Memory B cell (primary cell): Measurements from ENCODE around the gene EXOC1.
A peak's percentile ranks its signal among the peaks of the same experiment; 100 is the strongest.
"Not testable (repeated sequence)": the region's sequence is repeated elsewhere in the genome, so short reads cannot be mapped to it uniquely, and the experiment has no call there.

Experiments used
- ATAC-seq: fragments of 150-1000 bp; cut with Tn5 transposase; 2 replicates; pipeline ENCODE4 v1.10.0; 2021; ENCODE audit warnings: low read depth, mild to moderate bottlenecking, moderate library complexity
- DNase-seq, 2 donors: peaks; one replicate each; pipeline ENCODE4 v3.0.0; 2022; ENCODE audit warnings: low spot score in 2 of 2
- H3K27ac Mint-ChIP-seq: one replicate; pipeline ENCODE4 v1.8.0; 2022; ENCODE audit warnings: mild to moderate bottlenecking, moderate library complexity, mixed read lengths
- H3K27me3 Mint-ChIP-seq: one replicate; pipeline ENCODE4 v1.8.0; 2022; ENCODE audit warnings: mixed read lengths
- H3K36me3 Mint-ChIP-seq: one replicate; pipeline ENCODE4 v1.8.0; 2022; ENCODE audit warnings: mild to moderate bottlenecking, mixed read lengths
- H3K4me1 Mint-ChIP-seq: one replicate; pipeline ENCODE4 v1.8.0; 2022; ENCODE audit warnings: mixed read lengths
- H3K4me3 Mint-ChIP-seq: one replicate; pipeline ENCODE4 v1.8.0; 2022; ENCODE audit warnings: mild to moderate bottlenecking, moderate library complexity, mixed read lengths
- H3K9me3 Mint-ChIP-seq: one replicate; pipeline ENCODE4 v1.8.0; 2022; ENCODE audit warnings: mixed read lengths

EXOC1 gene

DNA sequence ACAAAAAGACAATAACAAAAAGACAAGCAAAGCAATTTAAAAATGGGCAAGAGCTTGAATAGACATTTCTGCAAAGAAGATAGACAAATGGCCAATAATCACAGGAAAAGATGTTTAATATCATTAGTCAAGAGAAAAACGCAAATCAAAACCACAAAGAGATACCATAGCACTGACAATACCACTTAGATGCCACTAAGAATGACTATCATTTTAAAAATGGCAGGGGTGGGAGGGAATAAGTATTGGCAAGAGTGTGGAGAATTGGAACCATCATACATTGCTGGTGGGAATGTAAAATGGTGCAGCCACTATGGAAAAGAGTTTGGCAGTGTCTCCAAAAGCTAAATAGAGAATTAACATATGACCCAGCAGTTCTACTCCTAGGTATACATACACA lies 15.1 kb upstream of the EXOC1 start:
- DNase-seq (no peak), ATAC-seq (no peak)
- H3K27ac Mint-ChIP-seq: no peak overlapping the region
- H3K4me3 Mint-ChIP-seq: no peak overlapping the region
- H3K4me1 Mint-ChIP-seq: no peaks in the 10 kb centered on the region
- H3K27me3 Mint-ChIP-seq: peaks cover 25% of the 10 kb centered on the region
- H3K36me3 Mint-ChIP-seq: no peaks in the 10 kb centered on the region
- peaks cover 7% of the 10 kb centered on the region for H3K9me3 Mint-ChIP-seq

DNA sequence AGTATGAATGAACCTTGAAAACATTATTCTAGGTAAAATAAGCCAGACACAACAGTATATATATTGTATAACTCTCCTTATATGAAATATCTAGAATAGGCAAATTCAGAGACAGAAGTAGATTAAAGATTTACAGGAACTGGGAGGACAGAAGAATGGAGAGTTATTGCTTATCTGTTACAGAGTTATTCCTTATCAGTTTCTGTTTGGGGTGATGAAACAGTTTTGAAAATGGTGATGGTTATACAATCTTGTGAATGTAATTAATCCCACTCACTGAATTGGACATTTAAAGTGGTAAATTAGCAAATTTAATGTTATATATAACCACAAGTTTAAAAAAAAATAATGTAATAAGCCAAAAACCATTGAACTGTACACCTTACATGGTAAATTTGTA lies 14.5 kb upstream of the EXOC1 start:
- Mint-ChIP-seq H3K4me3 (no peak overlapping the region), H3K27me3 (peaks cover 23% of the 10 kb centered on the region), H3K4me1 (no peaks in the 10 kb centered on the region), H3K36me3 (no peaks in the 10 kb centered on the region), H3K27ac (no peak overlapping the region), H3K9me3 (peaks cover 7% of the 10 kb centered on the region)
- no peak for DNase-seq
- ATAC-seq: no peak

DNA sequence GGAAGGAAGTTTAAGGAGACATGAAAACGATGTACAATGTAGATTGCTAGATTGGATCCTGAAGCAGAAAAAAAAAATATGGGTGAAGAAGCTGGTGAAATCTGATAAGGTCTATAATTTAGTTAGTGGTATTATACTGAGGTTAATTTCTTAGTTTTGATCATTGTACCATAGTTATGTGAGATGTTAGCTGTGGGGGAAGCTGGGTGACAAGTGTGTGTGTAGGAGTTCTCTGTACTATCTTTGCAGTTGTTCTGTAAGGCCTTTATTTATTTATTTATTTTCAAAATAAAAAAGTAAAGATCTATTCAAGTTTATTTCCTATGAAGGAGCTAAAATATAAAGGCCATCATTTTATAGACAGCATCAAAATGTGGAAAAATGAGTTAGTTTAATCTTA lies 12.5 kb upstream of the EXOC1 start:
- Mint-ChIP-seq H3K4me1 (no peaks in the 10 kb centered on the region), H3K36me3 (no peaks in the 10 kb centered on the region), H3K9me3 (peaks cover 5% of the 10 kb centered on the region), H3K4me3 (no peak overlapping the region), H3K27ac (no peak overlapping the region), H3K27me3 (peaks cover 16% of the 10 kb centered on the region)
- ATAC-seq (no peak), DNase-seq (no peak)

DNA sequence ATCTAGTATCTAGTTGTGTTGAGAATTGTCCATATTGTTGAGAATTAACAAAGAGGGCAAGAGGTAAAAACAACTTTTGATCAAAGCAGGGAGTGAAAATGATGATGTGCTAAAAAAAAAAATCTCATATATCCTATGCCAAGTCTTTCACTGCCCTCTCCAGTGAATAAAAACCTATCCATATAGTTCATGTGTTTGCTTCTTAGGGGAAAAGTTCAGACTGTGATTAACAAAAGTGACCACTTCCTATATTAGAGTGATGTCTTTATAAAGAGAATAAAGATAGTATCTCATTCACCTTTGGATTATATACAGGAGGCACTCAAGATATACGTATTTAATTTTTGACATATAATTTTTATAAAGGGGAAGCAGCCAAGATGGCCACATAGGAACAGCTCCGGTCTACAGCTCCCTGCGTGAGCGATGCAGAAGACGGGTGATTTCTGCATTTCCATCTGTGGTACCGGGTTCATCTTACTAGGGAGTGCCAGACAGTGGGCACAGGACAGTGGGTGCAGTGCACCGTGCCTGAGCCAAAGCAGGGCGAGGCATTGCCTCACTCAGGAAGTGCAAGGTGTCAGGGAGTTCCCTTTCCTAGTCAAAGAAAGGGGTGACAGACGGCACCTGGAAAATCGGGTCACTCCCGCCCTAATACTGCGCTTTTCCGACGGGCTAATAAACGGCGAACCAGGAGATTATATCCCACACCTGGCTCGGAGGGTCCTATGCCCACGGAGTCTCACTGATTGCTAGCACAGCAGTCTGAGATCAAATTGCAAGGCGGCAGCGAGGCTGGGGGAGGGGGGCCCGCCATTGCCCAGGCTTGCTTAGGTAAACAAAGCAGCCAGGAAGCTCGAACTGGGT lies 11.8 kb upstream of the EXOC1 start:
- not testable (repeated sequence) for H3K4me3 Mint-ChIP-seq, H3K4me1 Mint-ChIP-seq, H3K27ac Mint-ChIP-seq, H3K9me3 Mint-ChIP-seq, H3K36me3 Mint-ChIP-seq, DNase-seq, ATAC-seq
- H3K27me3 Mint-ChIP-seq: peaks cover 14% of the 10 kb centered on the region

DNA sequence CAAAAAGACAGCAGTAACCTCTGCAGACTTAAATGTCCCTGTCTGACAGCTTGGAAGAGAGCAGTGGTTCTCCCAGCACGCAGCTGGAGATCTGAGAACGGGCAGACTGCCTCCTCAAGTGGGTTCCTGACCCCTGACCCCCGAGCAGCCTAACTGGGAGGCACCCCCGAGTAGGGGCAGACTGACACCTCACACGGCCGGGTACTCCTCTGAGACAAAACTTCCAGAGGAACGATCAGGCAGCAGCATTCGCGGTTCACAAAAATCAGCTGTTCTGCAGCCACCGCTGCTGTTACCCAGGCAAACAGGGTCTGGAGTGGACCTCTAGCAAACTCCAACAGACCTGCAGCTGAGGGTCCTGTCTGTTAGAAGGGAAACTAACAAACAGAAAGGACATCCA lies 11.1 kb upstream of the EXOC1 start:
- not testable (repeated sequence) for H3K36me3 Mint-ChIP-seq, ATAC-seq, H3K27ac Mint-ChIP-seq, H3K9me3 Mint-ChIP-seq, DNase-seq, H3K4me1 Mint-ChIP-seq, H3K4me3 Mint-ChIP-seq
- H3K27me3 Mint-ChIP-seq: peaks cover 14% of the 10 kb centered on the region

DNA sequence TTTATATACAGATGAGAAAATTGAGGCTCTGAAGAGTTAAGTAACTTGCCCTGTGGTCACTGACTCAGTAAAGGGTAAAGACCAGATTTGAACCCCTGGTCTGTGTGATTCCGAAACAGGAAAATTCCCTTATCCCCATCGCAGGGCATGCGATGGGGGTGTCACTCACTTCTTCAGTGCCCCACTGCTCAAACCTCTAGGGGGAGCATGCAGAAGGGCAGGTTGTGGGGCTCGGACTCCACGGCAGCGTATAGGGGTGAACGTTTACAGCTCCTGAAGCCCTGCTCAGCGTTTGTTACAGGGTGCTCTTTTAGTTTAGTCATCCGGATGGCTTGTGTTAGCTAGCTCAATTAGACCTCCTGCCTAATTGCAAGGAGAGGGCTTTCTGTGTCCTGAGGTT lies 3.7 kb upstream of the EXOC1 start:
- no peak for ATAC-seq
- Mint-ChIP-seq H3K36me3 (no peaks in the 10 kb centered on the region), H3K4me1 (peaks cover 3% of the 10 kb centered on the region), H3K4me3 (no peak overlapping the region), H3K27me3 (peaks cover 1% of the 10 kb centered on the region), H3K9me3 (no peaks in the 10 kb centered on the region), H3K27ac (no peak overlapping the region)
- no peak for DNase-seq

DNA sequence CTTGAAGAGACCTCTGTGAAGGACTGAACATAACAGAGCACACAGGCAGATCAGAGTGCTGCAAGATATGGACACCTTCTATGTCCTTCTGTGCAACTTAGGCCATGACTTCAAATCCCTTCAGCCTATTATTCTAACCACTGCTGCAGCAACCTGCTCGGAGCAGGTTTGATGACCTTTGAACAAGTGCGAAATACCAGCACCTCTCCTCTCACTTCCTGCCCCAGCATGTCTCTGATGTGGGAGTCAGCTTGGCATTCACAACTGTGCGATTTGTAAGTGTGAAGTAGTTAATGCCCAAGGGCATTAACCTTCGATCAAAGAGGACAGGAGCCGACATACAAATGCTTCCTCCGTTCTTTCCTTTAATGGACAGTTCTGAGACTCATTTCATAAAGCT lies 1.6 kb upstream of the EXOC1 start:
- Mint-ChIP-seq H3K27me3 (peaks cover 1% of the 10 kb centered on the region), H3K36me3 (peaks cover 2% of the 10 kb centered on the region), H3K4me1 (peaks cover 5% of the 10 kb centered on the region), H3K27ac (no peak overlapping the region), H3K4me3 (no peak overlapping the region), H3K9me3 (no peaks in the 10 kb centered on the region)
- ATAC-seq (no peak), DNase-seq (no peak)

DNA sequence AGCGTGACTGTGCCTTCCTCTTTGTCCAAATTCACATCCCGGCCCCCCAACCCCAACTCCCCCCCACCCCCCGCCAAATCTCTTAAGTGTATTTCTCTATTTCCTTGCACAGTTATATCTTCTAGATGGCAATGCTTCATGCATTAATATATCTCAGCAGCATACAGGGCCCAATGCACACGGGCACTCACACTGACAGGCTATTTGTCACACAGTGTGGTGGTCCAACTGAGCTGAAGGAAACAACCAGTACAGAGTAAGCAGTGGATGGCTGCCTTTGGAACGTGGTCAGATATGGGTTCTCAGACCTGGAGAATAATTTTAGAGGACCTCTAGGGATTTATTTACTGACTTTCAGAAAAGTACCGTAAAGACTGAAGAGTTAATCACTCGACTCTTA lies 681 bp downstream of the EXOC1 start:
- peaks cover 5% of the 10 kb centered on the region for H3K36me3 Mint-ChIP-seq
- no peaks in the 10 kb centered on the region for H3K9me3 Mint-ChIP-seq
- no peak overlapping the region for H3K4me3 Mint-ChIP-seq
- peaks cover 5% of the 10 kb centered on the region for H3K4me1 Mint-ChIP-seq
- peaks cover 1% of the 10 kb centered on the region for H3K27me3 Mint-ChIP-seq
- H3K27ac Mint-ChIP-seq: no peak overlapping the region
- ATAC-seq (no peak), DNase-seq (no peak)

DNA sequence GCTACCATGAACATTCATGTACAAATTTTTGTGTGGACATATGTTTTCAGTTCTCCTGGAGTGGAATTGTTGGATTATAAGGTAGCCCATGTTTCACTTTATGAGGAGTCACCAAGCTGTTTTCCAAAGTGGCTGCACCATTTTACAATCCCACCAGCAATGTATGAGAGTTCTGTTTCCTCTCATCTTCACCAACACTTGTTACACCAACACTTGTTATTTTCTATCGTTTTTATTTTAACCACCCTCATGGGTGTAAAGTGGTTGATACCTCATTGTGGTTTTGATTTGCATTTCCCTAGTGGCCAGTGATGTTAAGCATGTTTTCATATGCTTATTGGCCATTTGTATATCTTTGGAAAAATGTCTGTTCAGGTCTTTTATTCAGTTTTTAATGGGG lies 4.1 kb downstream of the EXOC1 start:
- ATAC-seq (no peak), DNase-seq (no peak)
- no peak overlapping the region for H3K27ac Mint-ChIP-seq
- H3K4me3 Mint-ChIP-seq: no peak overlapping the region
- no peaks in the 10 kb centered on the region for H3K27me3 Mint-ChIP-seq
- peaks cover 14% of the 10 kb centered on the region for H3K36me3 Mint-ChIP-seq
- no peaks in the 10 kb centered on the region for H3K9me3 Mint-ChIP-seq
- peaks cover 5% of the 10 kb centered on the region for H3K4me1 Mint-ChIP-seq

DNA sequence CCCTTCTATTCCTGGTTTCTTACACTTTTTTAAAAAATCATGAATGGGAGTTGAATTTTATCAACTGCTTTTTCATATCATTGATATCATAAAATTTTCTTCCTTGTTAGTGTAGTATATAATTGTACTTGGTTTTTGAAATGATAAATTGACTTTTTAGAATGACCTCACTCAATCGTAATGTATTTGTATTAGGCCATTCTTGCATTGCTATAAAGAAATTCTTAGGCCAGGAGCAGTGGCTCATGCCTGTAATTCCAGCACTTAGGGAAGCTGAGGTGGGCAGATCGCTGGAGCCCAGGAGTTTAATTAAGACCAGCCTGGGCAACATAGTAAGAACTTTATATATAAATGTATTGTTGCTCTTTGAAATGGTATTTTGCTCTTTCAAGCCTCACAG lies 6.3 kb downstream of the EXOC1 start:
- Mint-ChIP-seq H3K9me3 (no peaks in the 10 kb centered on the region), H3K4me3 (no peak overlapping the region), H3K27ac (no peak overlapping the region), H3K4me1 (peaks cover 4% of the 10 kb centered on the region), H3K27me3 (no peaks in the 10 kb centered on the region), H3K36me3 (peaks cover 16% of the 10 kb centered on the region)
- ATAC-seq (no peak), DNase-seq (no peak)

DNA sequence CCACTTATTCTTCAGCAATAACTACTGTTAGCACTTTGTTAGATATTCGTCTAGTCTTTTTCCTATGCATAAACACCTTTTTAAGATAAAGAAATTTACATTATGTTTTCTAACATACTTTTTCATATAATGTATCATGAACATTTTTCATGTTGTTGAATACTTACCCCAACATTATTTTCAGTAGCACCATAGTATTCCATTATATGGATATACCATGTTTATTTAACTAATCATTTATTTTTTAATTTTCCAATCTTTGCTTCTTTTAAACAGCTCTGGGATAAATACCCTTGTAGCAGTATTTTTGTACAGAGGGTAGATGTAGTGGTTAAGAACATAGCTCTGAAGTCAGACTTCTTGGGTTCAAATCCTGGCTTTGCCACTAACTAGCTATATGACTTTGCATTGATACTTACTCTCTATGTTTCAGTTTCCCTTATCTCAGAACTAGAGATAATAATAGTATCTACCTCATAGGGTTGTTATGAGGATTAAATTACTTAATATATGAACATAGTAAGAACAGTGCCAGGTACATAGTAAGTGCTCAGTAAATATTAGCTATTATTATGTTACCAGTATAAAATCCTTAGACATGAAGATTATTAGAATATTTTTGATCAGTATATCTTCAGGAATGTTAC lies 11.3 kb downstream of the EXOC1 start:
- H3K36me3 Mint-ChIP-seq: peaks cover 23% of the 10 kb centered on the region
- H3K4me3 Mint-ChIP-seq: no peak overlapping the region
- H3K9me3 Mint-ChIP-seq: no peaks in the 10 kb centered on the region
- H3K27me3 Mint-ChIP-seq: no peaks in the 10 kb centered on the region
- H3K27ac Mint-ChIP-seq: no peak overlapping the region
- no peak for ATAC-seq
- DNase-seq: no peak
- H3K4me1 Mint-ChIP-seq: peaks cover 7% of the 10 kb centered on the region

DNA sequence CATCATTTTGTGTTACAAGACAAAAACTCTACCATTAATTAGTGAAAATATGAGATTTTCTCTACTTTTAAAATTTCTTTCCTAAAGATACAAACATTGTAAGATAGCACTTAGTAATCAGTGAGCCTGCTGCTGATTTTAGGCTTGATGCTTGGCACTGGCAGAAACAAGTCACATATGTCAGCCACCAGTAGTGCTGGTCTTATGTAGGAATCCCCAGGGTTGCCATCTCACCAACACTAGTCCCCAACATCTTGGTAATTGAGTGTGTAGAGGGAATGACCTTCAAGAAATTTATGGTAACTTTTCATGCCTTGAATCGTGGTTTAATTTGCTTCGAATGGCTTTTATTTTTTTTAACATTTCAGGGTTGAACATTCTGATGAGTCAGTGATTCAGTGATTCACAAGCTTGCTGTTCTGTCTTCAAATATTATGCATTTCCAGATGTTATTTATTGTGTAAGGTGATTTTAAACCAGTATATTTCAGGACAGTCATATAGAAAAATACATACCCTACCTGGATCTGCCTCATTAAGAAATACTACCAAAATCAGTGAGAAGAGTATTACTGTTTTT lies 11.9 kb downstream of the EXOC1 start:
- Mint-ChIP-seq H3K4me1 (peaks cover 7% of the 10 kb centered on the region), H3K36me3 (peaks cover 22% of the 10 kb centered on the region), H3K9me3 (no peaks in the 10 kb centered on the region), H3K4me3 (no peak overlapping the region), H3K27me3 (no peaks in the 10 kb centered on the region), H3K27ac (no peak overlapping the region)
- no peak for ATAC-seq
- no peak for DNase-seq

DNA sequence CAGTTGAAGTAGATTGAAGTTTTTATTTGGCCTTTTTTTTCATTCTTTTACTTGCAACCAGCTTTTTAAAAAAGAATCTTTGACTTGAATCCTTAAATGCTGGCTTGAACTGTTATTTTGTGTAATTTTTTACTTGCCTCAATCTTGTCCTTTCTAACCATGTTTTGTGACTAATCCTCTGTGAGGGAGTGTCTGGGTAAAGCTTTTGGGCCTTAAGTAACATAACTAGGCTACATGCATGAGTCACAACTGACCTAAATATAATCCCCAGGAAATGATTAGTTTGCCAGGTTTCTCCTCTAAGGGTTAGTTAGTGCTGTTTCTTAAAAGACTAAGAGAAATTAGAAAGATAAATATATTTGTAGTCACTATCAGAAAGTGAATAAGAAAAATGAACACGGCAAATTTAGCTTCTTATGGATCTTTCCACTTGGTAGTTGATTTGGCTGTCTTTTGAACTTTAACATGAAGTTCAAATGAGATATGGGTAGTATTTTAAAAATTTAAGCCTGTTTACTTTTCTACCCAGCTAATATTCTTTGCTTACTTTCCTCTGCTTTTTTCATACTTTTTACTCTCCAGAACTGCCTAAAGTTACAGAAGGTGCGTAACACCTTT lies 13.0 kb downstream of the EXOC1 start:
- Mint-ChIP-seq H3K27ac (peak overlapping the region; percentile 71), H3K36me3 (peaks cover 23% of the 10 kb centered on the region), H3K4me1 (peaks cover 7% of the 10 kb centered on the region), H3K27me3 (no peaks in the 10 kb centered on the region), H3K4me3 (no peak overlapping the region), H3K9me3 (no peaks in the 10 kb centered on the region)
- ATAC-seq (no peak), DNase-seq (no peak)

DNA sequence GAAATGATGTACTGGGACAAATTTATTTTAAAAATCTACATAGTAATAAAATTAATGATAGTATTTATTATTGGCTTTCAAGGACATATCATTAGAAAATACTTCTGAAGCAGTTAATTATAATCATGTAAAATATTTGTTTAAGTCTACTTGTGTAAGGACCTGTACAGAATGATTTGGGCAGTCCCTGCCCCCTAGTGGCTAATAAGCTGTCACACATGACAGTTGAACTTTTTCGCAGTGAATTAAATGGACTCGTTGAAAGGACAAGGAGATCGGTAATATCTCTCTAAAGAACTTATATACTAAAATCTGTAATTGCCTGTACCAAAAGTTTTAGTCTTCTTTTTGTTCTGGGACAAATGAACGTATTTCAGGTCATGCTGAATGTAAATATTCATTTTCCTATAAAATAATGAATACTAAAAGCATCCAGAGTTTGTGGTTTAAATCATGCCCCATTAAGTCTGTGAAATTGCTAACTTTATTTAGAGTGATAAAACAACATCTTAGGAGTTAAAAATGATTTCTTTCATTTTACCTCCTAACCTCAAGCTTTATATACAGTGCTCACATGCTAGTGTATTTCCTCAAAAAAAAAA lies 13.6 kb downstream of the EXOC1 start:
- ATAC-seq (peak; percentile 81), DNase-seq (peak in 1 of 2 donors; percentile 20)
- no peak overlapping the region for H3K4me3 Mint-ChIP-seq
- H3K9me3 Mint-ChIP-seq: no peaks in the 10 kb centered on the region
- H3K27ac Mint-ChIP-seq: peak overlapping the region; percentile 2
- H3K4me1 Mint-ChIP-seq: peaks cover 7% of the 10 kb centered on the region
- no peaks in the 10 kb centered on the region for H3K27me3 Mint-ChIP-seq
- peaks cover 20% of the 10 kb centered on the region for H3K36me3 Mint-ChIP-seq
